Stimulated activated naive CD8-positive, alpha-beta T cell treated with anti-CD3 and anti-CD28 coated beads, Interleukin-15, Interleukin-2, amounts not matched to agents 100 ng/mL and 50 ng/mL, for 24 hours (primary cell): ENCODE data around the gene BMP7.
"Not testable (repeated sequence)": the region's sequence is repeated elsewhere in the genome, so short reads cannot be mapped to it uniquely, and the experiment has no call there.

ENCODE experiments used
- H3K27ac Mint-ChIP-seq: one replicate; pipeline ENCODE4 v1.8.0; 2021; ENCODE audit warnings: mild to moderate bottlenecking, mixed read lengths
- H3K27me3 Mint-ChIP-seq: one replicate; pipeline ENCODE4 v1.8.0; 2021; ENCODE audit warnings: mixed read lengths
- H3K36me3 Mint-ChIP-seq: one replicate; pipeline ENCODE4 v1.8.0; 2021; ENCODE audit warnings: low read depth, mixed read lengths
- H3K4me1 Mint-ChIP-seq: one replicate; pipeline ENCODE4 v1.8.0; 2021; ENCODE audit warnings: low read depth, mixed read lengths
- H3K4me3 Mint-ChIP-seq: one replicate; pipeline ENCODE4 v1.8.0; 2021; ENCODE audit warnings: mild to moderate bottlenecking, mixed read lengths
- H3K9me3 Mint-ChIP-seq: one replicate; pipeline ENCODE4 v1.8.0; 2021; ENCODE audit warnings: mixed read lengths

Gene BMP7

DNA sequence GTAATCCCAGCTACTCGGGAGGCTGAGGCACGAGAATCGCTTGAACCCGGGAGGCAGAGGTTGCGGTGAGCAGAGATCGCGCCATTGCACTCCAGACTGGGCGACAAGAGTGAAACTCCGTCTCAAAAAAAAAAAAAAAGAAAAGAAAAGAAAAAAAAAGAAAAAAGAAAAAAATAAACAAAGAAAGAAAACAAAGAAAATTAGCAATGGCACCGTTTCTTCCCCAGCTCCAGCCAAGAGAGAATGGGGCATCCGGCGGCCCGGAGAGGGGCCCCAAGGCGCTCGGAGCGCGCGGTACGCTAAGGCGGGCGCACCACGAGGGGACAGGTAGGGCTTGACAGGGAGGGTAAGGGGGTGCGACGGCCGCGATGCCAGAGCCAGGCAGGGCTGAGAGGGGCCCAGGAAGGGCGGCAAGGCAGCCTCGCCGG is 1.5 kb downstream of the BMP7 start:
- not testable (repeated sequence) for H3K4me3 Mint-ChIP-seq, H3K9me3 Mint-ChIP-seq, H3K36me3 Mint-ChIP-seq, H3K27ac Mint-ChIP-seq
- H3K27me3 Mint-ChIP-seq, result peaks cover 72% of the 10 kb centered on the region
- H3K4me1 Mint-ChIP-seq, result peaks cover 12% of the 10 kb centered on the region

GRCh38 chr20:57263801-57264792 is 2.3 kb downstream of the BMP7 start:
- no peak overlapping the region for H3K27ac Mint-ChIP-seq
- H3K4me1 Mint-ChIP-seq, result peaks cover 12% of the 10 kb centered on the region
- no peaks in the 10 kb centered on the region for H3K9me3 Mint-ChIP-seq
- no peaks in the 10 kb centered on the region for H3K36me3 Mint-ChIP-seq
- H3K4me3 Mint-ChIP-seq, result no peak overlapping the region
- peaks cover 75% of the 10 kb centered on the region for H3K27me3 Mint-ChIP-seq

DNA sequence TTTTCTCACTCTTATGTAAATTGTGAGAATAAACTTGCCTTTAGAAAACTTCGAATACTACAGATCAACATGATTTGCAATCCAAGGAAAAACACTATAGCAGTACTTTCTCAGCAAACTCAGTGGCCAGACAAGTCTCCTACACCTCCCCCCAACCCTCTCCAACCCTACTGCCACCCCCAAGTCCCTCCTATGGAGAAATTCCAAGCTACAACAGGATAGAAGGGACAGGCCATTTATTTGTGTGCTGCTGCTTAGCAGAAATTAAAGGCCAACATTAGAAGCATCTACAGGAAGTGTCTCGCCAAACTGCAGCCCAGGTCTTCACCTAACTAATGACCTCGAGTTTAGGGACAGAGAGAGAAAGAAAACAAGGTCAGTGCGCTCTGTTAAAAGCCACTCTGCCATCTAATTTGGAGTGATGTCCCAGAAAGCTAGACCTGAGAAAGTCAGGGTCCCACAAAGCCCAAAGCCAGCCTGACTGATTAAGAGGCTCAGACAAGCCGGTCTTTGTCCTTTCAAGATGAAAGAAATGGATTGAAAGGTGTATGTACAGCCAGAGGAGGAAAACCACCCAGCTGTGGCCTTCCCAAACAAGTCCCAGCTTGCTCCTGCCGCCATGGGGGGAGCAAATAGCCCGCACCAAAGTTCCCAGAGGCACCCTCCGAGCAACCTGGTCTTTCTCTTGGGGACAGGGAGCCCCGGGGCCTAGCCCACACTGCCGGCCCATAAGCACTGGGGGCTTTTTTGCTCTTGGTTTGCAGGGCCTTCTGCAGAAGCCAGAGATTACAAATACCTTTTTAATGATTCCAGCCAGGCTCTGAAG is 3.4 kb downstream of the BMP7 start:
- H3K27me3 Mint-ChIP-seq, result peaks cover 77% of the 10 kb centered on the region

DNA sequence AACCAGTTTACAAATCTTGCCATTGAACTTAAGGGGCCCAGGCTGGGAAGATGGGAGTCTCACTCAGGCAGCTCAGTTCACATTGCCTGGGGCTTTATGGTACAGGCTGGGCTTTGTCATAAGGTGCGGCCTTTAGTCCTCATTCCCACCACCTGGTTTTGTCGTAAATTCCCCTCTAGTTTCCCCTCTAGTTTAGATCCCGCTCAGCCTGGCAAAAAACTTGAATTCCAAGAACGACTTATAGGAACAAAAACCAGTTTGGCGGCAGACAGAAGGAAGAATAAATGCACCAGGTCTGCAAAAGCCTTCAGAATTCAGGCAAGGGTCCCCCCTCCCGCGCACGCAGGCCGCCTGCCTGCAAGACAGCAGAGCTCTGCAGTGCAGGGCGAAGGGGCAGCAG is 4.1 kb downstream of the BMP7 start:
- Mint-ChIP-seq H3K36me3 (no peaks in the 10 kb centered on the region), H3K27me3 (peaks cover 76% of the 10 kb centered on the region), H3K4me1 (peaks cover 12% of the 10 kb centered on the region), H3K9me3 (no peaks in the 10 kb centered on the region), H3K27ac (no peak overlapping the region), H3K4me3 (no peak overlapping the region)

More for the DNA sequence above, 3.4 kb downstream of the BMP7 start:
- Mint-ChIP-seq H3K27ac (no peak overlapping the region), H3K36me3 (no peaks in the 10 kb centered on the region), H3K9me3 (no peaks in the 10 kb centered on the region), H3K4me1 (peaks cover 12% of the 10 kb centered on the region), H3K4me3 (no peak overlapping the region)

DNA sequence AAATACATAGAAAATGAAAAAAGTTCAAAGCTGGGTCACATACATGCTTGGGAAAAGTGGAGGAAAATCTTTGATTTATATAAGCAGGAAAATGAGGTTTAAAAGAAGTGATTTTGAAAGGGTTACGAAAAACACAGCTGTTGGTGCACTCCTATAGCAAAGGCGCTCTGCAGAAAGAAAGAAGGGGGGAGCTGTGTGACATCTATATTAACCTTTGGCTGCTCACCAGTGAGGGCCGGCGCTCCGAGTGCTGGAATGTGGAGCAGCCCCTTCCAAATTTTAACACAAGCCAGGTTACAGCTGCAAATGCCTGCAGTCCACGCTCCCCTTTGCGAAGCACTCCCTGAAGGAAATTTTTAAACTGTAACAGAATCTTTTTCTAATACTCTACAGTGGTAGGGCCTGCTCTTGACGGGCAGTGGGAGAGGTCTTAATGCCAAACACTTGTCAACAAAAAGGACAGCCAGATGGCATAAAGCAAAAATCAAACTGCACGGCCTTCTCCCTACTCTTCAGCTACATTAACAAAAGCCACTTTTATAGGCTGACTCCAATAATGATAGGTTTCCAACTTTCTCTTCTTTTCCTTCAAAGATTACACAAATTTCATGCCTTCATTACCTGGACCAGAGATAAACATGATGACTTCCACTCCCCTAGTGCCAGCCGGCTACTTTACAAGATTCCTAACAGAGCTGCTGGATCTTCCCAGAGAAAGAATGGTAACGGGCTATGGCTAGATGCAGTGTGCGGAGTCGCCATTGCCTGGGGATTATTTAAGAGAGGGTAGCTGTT is 4.8 kb downstream of the BMP7 start:
- H3K4me3 Mint-ChIP-seq, result no peak overlapping the region
- peaks cover 74% of the 10 kb centered on the region for H3K27me3 Mint-ChIP-seq
- peaks cover 9% of the 10 kb centered on the region for H3K4me1 Mint-ChIP-seq
- no peak overlapping the region for H3K27ac Mint-ChIP-seq
- H3K9me3 Mint-ChIP-seq, result no peaks in the 10 kb centered on the region
- no peaks in the 10 kb centered on the region for H3K36me3 Mint-ChIP-seq

GRCh38 chr20:57260934-57261333 is 5.5 kb downstream of the BMP7 start:
- Mint-ChIP-seq H3K4me1 (peaks cover 9% of the 10 kb centered on the region), H3K4me3 (no peak overlapping the region), H3K9me3 (no peaks in the 10 kb centered on the region), H3K36me3 (no peaks in the 10 kb centered on the region), H3K27ac (no peak overlapping the region), H3K27me3 (peaks cover 75% of the 10 kb centered on the region)

DNA sequence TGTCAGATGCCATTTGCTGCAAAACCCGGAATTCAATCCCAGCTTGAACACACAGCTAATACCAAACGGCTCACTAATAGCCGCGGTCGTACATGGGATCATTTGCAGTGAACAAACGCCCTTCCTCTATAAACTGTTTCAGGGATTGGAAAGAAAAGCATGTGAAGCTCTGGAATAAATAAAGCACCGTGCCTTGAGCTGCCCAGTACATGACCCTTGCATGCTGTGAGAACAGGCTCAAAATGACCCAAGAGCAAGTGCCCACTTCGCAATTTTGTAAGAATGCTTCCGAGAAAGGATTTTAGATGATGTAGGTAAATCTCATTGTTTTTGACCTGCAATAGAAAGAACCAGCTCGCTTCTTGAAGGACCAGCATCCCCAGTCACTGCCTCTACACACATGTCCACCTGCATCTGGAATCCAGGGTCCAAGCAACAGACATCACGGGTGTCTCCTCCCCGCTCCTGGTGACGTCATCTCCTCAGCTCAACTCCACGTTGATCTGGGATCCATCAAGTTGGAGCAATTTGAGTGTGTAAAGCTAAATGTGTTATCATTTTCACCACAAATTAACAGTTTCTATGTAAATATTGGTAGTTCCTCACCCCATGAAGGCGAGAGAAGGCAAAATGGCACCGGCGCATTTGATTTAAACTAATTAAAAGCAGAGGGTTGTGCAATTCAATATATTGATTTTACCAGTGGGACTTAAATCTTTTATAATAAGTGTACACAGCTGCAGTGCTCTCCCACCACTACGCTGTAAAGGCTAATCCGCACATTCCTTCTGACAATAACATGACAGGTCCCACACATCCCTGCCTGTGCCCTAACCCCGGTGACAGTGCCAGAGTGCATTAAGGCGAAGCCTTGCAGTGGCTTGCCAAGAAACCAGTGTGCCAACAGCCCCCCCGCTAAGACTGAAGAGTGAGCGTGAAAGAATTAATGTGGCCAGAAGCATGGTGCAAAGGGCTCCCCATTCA is 6.2 kb downstream of the BMP7 start:
- H3K27me3 Mint-ChIP-seq, result peaks cover 75% of the 10 kb centered on the region

GRCh38 chr20:57259121-57259937 is 7.1 kb downstream of the BMP7 start:
- Mint-ChIP-seq H3K36me3 (no peaks in the 10 kb centered on the region), H3K4me1 (peaks cover 5% of the 10 kb centered on the region), H3K27me3 (peaks cover 84% of the 10 kb centered on the region), H3K9me3 (no peaks in the 10 kb centered on the region), H3K27ac (no peak overlapping the region), H3K4me3 (no peak overlapping the region)

More for the DNA sequence above, 6.2 kb downstream of the BMP7 start:
- no peaks in the 10 kb centered on the region for H3K9me3 Mint-ChIP-seq
- H3K36me3 Mint-ChIP-seq, result no peaks in the 10 kb centered on the region
- no peak overlapping the region for H3K27ac Mint-ChIP-seq
- H3K4me1 Mint-ChIP-seq, result peaks cover 9% of the 10 kb centered on the region
- H3K4me3 Mint-ChIP-seq, result no peak overlapping the region

DNA sequence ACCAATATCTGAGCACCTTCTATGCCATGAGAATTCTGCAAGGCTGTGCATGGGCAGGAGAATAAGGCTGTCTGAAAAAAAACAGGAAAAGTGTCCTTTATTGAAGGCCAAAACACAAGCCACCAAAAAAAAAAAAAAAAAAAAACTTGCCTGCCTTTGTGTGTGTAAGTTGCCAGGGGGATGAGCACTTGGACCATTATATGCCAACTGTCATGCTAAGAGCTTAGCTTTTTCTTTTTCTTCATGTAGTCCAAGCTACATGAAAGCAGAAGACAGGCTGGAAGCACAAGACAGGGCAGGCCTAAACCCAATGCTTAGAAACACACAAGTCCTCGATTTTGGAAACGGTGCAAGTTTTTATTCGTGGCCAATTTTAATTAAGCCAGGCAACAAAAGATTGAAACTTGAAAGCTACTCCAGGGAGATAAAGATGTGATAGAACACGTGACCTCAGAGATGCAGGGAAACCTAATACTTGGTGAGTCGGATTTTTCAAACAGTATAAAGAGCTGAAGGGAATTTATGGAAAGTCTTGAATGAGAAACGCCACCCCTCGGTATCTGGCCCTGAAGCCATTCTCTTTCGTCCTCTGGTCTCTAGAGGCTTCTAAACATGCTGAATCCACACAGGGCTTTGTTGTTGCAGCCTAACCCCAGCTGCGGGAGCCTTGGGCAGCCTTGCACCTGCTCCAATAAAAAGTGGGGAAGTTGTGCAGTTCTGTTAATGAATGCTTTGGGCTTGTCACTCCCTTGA is 8.6 kb downstream of the BMP7 start:
- Mint-ChIP-seq H3K4me3 (no peak overlapping the region), H3K36me3 (no peaks in the 10 kb centered on the region), H3K9me3 (no peaks in the 10 kb centered on the region), H3K27ac (no peak overlapping the region), H3K4me1 (no peaks in the 10 kb centered on the region), H3K27me3 (peaks cover 76% of the 10 kb centered on the region)

- no peak overlapping the region for H3K4me3 Mint-ChIP-seq
- H3K4me1 Mint-ChIP-seq, result no peaks in the 10 kb centered on the region
- H3K27me3 Mint-ChIP-seq, result peaks cover 66% of the 10 kb centered on the region
- H3K36me3 Mint-ChIP-seq, result no peaks in the 10 kb centered on the region
- no peak overlapping the region for H3K27ac Mint-ChIP-seq
- H3K9me3 Mint-ChIP-seq, result no peaks in the 10 kb centered on the region
Measured at GRCh38 chr20:57256908-57257307, 9.5 kb downstream of the BMP7 start.

DNA sequence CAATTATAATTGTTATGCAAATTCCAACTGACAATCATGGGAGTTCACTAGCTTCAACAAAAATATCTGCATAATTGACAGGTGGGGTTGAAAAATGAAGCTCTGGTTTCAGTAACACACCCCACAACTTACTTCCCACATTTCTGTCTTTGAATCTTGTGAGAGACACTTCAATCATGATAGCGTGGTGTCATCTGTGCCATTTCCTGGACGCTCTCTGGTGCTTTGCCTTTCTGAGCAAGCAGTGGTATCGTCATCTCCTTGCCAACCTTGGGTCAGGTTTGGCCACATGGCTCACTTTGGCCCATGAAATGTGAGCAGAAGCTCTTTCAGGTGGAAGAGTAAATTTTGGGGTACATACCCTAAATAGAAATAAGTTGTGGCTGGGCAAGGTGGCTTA is 10.2 kb downstream of the BMP7 start:
- H3K4me1 Mint-ChIP-seq, result peaks cover 2% of the 10 kb centered on the region
- H3K4me3 Mint-ChIP-seq, result no peak overlapping the region
- no peaks in the 10 kb centered on the region for H3K36me3 Mint-ChIP-seq
- peaks cover 63% of the 10 kb centered on the region for H3K27me3 Mint-ChIP-seq
- H3K27ac Mint-ChIP-seq, result no peak overlapping the region
- no peaks in the 10 kb centered on the region for H3K9me3 Mint-ChIP-seq

GRCh38 chr20:57255183-57255582 is 11.3 kb downstream of the BMP7 start:
- Mint-ChIP-seq H3K4me1 (peaks cover 11% of the 10 kb centered on the region), H3K4me3 (no peak overlapping the region), H3K9me3 (no peaks in the 10 kb centered on the region), H3K27me3 (peaks cover 54% of the 10 kb centered on the region), H3K36me3 (no peaks in the 10 kb centered on the region), H3K27ac (no peak overlapping the region)
